ENCODE data around the gene KCNQ4.

The KCNQ4 gene

GRCh38 chr1:40764981-40765380, 18.6 kb upstream of the KCNQ4 start:
- Mint-ChIP-seq H3K27ac (no peak overlapping the region), H3K36me3 (peaks cover 8% of the 10 kb centered on the region), H3K27me3 (no peaks in the 10 kb centered on the region), H3K9me3 (no peaks in the 10 kb centered on the region), H3K4me1 (peaks cover 36% of the 10 kb centered on the region), H3K4me3 (no peak overlapping the region)

DNA sequence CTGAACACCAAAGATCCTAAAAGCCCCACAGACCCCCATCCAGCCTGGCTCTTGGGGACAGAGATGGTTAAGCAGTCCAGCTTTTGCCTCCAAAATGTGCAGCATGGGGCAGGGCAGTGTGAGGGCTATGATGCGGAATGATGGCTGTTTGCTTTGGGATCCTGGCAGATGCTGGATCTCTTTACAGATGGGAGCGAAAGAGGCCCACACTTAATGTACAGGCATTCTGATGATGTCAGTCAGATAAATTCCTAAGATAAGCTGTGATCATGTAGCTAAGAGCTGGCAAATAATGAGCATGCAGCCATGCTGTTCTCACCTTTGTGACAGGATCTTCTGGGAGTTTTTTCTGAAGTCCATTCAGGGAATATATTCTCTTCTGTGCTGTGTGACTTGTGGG, 17.6 kb upstream of the KCNQ4 start:
- H3K36me3 Mint-ChIP-seq, result peaks cover 8% of the 10 kb centered on the region
- no peak overlapping the region for H3K27ac Mint-ChIP-seq

DNA sequence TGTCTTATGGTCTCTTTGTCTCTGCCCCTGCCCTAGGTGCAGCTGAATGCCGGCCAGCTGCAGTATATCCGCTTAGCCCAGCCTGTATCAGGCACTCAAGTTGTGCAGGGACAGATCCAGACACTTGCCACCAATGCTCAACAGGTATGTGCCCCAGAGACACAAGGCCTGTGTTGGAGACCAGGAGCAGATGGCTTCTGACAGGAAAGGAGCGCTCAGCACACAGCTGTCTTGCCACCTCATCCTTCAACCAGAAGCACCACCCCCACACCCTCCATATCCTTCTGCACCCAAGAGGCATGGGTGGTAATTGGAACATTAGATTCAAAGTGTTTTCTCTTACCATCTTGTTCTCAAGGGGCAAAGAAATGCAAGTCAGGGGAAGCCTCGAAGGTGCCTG, 17.0 kb upstream of the KCNQ4 start:
- no peaks in the 10 kb centered on the region for H3K27me3 Mint-ChIP-seq
- H3K4me1 Mint-ChIP-seq, result peaks cover 31% of the 10 kb centered on the region
- no peak overlapping the region for H3K27ac Mint-ChIP-seq
- H3K4me3 Mint-ChIP-seq, result no peak overlapping the region
- H3K36me3 Mint-ChIP-seq, result peaks cover 5% of the 10 kb centered on the region
- no peaks in the 10 kb centered on the region for H3K9me3 Mint-ChIP-seq

More for the DNA sequence above, 17.6 kb upstream of the KCNQ4 start:
- Mint-ChIP-seq H3K9me3 (no peaks in the 10 kb centered on the region), H3K4me1 (peaks cover 36% of the 10 kb centered on the region), H3K27me3 (no peaks in the 10 kb centered on the region), H3K4me3 (no peak overlapping the region)

- Mint-ChIP-seq H3K27me3 (no peaks in the 10 kb centered on the region), H3K27ac (no peak overlapping the region), H3K4me1 (peaks cover 15% of the 10 kb centered on the region), H3K9me3 (no peaks in the 10 kb centered on the region), H3K4me3 (no peak overlapping the region), H3K36me3 (peaks cover 4% of the 10 kb centered on the region)
Measured at GRCh38 chr1:40768146-40768990, 15.2 kb upstream of the KCNQ4 start.

GRCh38 chr1:40769815-40770214, 13.8 kb upstream of the KCNQ4 start:
- no peak overlapping the region for H3K4me3 Mint-ChIP-seq
- H3K9me3 Mint-ChIP-seq, result no peaks in the 10 kb centered on the region
- H3K4me1 Mint-ChIP-seq, result peaks cover 11% of the 10 kb centered on the region
- peaks cover 1% of the 10 kb centered on the region for H3K36me3 Mint-ChIP-seq
- no peak overlapping the region for H3K27ac Mint-ChIP-seq
- H3K27me3 Mint-ChIP-seq, result no peaks in the 10 kb centered on the region

DNA sequence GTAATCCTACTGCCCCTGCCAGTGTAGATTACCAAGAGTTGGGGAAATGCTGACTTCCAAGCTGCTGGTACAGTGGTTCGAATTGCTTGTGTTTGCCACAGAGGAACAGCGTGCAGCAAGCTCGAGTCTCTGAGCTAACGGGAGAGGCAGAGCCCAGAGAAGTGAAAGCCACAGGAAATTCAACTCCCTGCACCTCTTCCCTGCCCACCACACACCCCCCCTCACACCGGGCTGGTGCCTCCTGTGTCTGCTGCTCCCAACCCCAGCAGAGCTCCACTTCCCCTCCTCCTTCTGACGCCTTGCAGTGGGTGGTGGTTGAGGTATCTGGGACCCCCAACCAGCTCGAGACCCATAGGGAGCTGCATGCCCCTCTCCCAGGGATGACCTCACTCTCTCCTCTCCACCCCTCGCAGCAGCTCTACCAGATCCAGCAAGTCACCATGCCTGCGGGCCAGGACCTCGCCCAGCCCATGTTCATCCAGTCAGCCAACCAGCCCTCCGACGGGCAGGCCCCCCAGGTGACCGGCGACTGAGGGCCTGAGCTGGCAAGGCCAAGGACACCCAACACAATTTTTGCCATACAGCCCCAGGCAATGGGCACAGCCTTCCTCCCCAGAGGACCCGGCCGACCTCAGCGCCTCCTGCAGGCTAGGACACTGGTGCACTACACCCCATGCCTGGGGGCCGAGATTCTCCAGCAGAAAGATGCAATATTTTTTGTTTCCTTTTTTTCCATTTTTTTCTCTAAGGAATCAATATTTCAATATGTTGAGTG, 13.1 kb upstream of the KCNQ4 start:
- no peaks in the 10 kb centered on the region for H3K9me3 Mint-ChIP-seq
- H3K4me3 Mint-ChIP-seq, result no peak overlapping the region
- no peak overlapping the region for H3K27ac Mint-ChIP-seq
- H3K36me3 Mint-ChIP-seq, result peaks cover 1% of the 10 kb centered on the region
- peaks cover 8% of the 10 kb centered on the region for H3K4me1 Mint-ChIP-seq
- H3K27me3 Mint-ChIP-seq, result no peaks in the 10 kb centered on the region

DNA sequence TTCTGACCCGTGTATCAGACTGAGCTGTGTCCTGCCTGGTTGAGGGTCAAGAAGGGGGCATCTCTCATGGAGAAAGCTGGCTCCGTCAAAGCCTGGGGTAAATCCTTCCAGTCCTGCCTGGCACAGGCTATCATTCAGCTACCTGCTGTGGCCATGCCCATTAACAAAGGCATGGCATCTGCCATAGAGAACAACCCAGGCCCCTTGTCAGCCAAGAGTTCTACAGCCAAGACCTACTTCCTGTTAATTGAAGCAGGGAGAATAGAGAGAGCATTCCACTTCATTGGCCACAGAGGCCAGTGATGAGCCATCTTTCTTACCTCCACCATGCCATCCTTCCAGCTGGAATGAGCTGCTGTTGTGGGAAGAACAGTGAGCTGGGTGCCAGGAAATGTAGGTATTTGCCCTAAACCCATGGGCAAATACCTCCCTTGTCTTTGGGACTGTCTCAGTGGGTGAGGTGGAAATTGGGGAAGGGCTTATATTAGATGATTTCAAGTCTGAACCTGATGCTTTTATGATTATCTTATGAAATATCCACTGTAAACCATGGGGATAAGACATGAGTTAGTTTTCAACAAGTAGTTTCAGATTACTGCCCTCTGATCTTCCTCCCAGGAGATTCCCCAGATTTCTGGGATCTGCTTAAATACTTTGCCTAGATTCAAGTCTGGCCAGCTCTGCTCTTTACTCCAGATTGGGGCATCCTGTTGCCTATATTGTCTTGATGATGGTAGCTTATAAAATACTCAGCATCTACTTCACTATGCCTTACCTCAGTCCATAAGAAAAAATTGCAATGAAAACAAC, 11.2 kb upstream of the KCNQ4 start:
- peaks cover 12% of the 10 kb centered on the region for H3K36me3 Mint-ChIP-seq
- no peak overlapping the region for H3K27ac Mint-ChIP-seq
- H3K9me3 Mint-ChIP-seq, result peaks cover 3% of the 10 kb centered on the region
- H3K4me3 Mint-ChIP-seq, result no peak overlapping the region
- H3K4me1 Mint-ChIP-seq, result peaks cover 8% of the 10 kb centered on the region
- H3K27me3 Mint-ChIP-seq, result no peaks in the 10 kb centered on the region

DNA sequence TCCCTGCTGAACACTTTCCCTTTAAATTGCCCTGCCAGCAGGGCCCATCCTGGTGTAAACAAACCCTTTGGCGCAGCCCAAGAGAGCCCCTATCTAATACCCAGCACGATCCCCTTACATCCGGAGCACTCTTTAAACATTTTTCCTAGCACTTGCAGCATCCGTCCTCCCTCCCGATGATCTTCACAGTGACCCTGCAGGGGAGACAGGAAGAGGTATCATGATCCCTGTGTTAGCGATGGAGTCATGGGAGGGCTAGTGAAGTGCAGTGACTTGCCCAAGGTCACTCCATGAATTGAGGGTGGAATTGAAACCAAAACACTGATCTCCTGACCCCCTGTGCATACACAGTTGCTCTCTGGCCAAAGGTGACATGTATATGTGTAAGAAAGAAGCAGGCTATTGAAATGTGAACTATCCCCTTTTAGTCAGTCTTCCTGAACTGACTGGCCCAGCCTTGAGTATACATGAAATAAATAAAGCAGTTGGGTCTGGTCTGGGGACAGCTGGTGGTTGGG, 9.8 kb upstream of the KCNQ4 start:
- peaks cover 8% of the 10 kb centered on the region for H3K4me1 Mint-ChIP-seq
- peaks cover 5% of the 10 kb centered on the region for H3K9me3 Mint-ChIP-seq
- H3K36me3 Mint-ChIP-seq, result peaks cover 16% of the 10 kb centered on the region
- no peaks in the 10 kb centered on the region for H3K27me3 Mint-ChIP-seq
- H3K4me3 Mint-ChIP-seq, result no peak overlapping the region
- peak overlapping the region; percentile 11 for H3K27ac Mint-ChIP-seq

DNA sequence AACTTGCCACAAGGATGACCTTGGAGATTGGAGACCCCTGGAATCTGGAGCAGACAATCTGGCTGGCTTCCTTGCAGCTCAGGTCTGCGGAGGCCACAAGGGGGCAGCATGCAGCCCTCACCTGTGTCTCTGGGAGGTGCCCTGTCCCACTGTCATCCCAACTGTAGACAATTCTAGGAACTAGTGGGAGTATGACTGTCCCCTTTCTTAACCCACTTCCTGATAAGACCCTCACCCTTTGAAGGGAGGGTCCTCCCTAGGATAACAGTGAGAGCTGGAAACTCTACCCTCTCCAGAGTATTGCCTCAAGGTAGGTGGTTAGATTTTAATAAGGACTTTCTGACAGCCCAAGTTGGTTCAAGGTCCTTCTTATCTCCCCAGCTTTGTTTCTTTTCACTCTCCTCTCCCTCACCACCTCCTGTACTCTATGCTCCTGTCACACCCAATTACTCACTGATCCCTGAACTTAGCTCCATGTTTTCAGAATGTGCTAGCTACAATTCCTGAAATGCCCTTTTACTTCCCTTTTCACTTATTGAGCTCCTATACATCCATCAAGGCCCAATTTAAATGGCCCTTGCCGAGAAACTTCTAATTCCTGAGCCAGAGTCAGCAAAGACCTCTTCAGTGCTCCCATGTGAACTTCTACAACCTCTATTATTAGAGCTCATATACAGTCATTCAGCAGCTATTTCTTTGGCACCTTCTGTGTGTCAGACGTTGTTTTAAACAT, 9.2 kb upstream of the KCNQ4 start:
- Mint-ChIP-seq H3K27me3 (no peaks in the 10 kb centered on the region), H3K4me1 (peaks cover 8% of the 10 kb centered on the region), H3K9me3 (peaks cover 5% of the 10 kb centered on the region), H3K27ac (peak overlapping the region; percentile 41), H3K4me3 (no peak overlapping the region), H3K36me3 (peaks cover 16% of the 10 kb centered on the region)

DNA sequence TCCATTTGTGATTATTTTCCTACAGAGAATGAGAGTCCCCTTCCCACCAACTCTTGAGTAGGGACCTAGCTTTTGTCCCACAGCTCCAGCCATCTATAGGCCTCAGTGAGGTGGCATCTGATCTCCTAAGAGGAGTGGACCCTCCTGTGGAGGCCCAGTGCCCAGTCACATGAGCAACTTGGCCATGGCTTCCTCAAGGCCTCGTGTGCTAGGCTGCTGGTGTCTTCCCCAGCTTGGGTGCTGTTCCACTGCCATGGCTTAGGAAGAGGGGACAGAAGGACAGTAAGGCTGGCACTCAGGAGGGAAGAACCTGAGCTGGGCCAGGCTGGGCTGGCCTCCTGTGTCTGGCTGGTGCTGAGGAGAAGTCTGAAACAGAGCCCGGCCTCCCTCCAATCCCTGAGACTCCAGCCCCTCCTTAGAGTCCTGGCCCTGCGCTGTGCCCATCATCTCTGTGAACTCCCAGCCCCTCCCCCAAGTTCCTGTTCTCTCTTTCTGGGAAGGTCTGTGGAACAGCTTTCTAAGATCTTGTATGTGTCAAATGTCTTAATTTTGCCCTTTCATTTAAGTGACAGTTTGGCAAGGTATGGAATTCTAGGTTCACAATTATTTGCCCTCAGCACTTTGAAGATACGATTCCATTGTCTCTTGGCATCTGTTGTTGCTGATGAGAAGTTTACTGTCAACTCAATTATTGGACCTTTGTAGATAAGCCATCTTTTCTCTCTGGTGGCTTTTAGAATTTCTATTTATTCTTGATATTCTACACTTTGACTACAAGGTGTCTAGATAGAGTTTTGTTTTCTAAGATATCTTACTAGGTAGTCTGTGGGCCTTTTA, 7.1 kb upstream of the KCNQ4 start:
- Mint-ChIP-seq H3K9me3 (peaks cover 5% of the 10 kb centered on the region), H3K36me3 (peaks cover 16% of the 10 kb centered on the region), H3K4me3 (no peak overlapping the region), H3K4me1 (peaks cover 8% of the 10 kb centered on the region), H3K27me3 (no peaks in the 10 kb centered on the region), H3K27ac (no peak overlapping the region)

DNA sequence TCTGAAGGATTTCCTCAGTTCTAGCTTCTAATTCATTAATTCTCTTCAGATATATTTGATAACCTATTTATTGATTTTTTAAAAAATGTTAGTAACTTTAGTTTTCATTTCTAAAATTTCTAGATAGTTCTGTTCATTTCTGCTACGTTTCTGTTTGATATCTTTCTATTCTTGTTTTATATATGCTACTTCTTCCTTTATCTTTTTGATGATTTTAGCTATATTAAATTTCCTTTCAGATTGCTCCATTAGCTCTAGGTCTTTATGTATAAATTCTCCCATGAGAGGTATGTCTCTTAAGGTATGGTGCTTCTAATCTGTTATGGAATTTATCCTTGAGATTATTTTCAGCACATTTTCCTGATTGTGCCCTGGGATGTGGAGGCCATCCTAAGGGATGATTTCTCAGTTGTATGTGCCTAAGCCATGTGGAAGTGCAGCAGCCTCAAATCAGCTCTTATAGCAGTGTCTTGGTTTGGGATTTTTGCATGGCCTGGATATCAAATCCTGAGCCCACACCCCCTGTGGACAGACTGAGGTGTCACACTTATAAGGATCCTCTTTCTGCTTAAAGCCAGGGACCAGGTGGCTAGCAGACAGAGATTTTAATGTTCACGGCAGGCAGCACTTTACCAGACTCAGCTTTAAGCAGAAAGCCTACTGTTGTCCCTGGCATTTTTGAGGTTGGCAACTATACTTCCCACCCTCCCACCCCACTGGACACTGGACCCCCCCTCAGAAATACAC, 6.2 kb upstream of the KCNQ4 start:
- peaks cover 16% of the 10 kb centered on the region for H3K36me3 Mint-ChIP-seq
- H3K4me1 Mint-ChIP-seq, result peaks cover 8% of the 10 kb centered on the region
- peaks cover 5% of the 10 kb centered on the region for H3K9me3 Mint-ChIP-seq
- H3K4me3 Mint-ChIP-seq, result no peak overlapping the region
- no peak overlapping the region for H3K27ac Mint-ChIP-seq
- H3K27me3 Mint-ChIP-seq, result peaks cover 2% of the 10 kb centered on the region

DNA sequence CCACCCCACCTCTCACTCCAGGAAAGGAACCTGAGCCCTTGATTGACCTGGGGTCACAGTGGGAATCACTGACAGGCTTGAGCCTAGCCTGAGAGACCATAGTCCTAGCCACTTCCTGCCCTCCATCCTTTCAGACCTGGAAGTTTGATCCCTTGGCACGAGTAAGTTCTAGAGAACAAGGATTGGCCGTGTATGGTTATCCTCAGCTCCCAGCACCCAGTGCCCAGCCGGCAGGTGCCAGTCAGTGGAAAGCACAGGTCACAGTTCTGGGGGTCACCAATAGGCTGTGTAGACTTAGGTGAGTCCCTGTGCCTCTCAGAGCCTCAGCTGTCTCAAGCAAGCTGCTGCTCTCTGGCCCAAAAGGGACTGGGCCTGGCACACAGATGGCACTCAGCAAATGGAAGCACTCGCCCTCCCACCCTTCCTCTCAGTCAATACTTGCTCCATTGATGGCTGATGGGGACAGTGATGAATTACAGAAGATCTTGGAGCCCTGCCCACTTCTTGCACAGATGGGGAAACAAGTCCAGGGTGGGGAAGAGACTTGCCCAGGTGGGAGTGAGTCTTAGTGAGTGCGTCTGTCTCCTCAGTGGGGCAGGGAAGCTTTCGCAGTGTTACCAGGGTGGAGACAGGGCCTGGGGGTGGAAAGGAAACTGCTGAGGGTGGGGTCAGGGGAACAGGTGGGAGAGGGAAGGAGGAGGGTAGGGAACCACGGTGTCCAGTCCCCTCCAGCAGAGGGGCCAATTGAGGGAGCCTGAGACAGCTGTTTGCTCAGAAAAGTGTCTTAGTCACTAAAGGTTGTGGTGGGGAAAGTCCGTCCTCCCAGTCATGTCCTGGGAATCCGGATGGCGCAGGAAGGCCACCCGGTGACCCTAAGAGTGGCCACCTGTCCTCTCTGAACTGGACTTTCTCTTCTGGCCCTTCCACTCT, 2.6 kb upstream of the KCNQ4 start:
- H3K4me1 Mint-ChIP-seq, result peaks cover 8% of the 10 kb centered on the region
- no peak overlapping the region for H3K4me3 Mint-ChIP-seq
- peaks cover 5% of the 10 kb centered on the region for H3K9me3 Mint-ChIP-seq
- peaks cover 15% of the 10 kb centered on the region for H3K27me3 Mint-ChIP-seq
- H3K27ac Mint-ChIP-seq, result no peak overlapping the region
- peaks cover 16% of the 10 kb centered on the region for H3K36me3 Mint-ChIP-seq

GRCh38 chr1:40781608-40781971, 2.0 kb upstream of the KCNQ4 start:
- H3K27me3 Mint-ChIP-seq, result peaks cover 15% of the 10 kb centered on the region
- no peak overlapping the region for H3K4me3 Mint-ChIP-seq
- H3K9me3 Mint-ChIP-seq, result peaks cover 5% of the 10 kb centered on the region
- H3K27ac Mint-ChIP-seq, result no peak overlapping the region
- H3K36me3 Mint-ChIP-seq, result peaks cover 11% of the 10 kb centered on the region
- H3K4me1 Mint-ChIP-seq, result peaks cover 8% of the 10 kb centered on the region
